Lung (tissue), 12 donors: ENCODE measurements around the gene MERTK. TPM values are rescaled to one million over a fixed set of nuclear protein-coding genes. Genes with fewer than 3 reads are reported as not detected.

Experiments used
- ATAC-seq: fragments of 200-7000 bp; cut with Tn5 transposase; one replicate; pipeline ENCODE4 v1.9.1; 2020; ENCODE audit warnings: moderate number of reproducible peaks; ENCODE audit not compliant: insufficient read depth, low FRiP score
- DNase-seq, 3 donors: peaks; one replicate each; pipeline ENCODE4 v3.0.0-alpha.2; 2013 to 2017
- H3K27ac ChIP-seq, 2 donors: one replicate each; pipeline ENCODE4 v1.5.1; 2013; ENCODE audit warnings: mild to moderate bottlenecking in 2 of 2, moderate library complexity in 2 of 2, control low read depth in 1 of 2, inconsistent platforms in 1 of 2, low read depth in 1 of 2, low read length in 1 of 2
- H3K27me3 ChIP-seq, 3 donors: one replicate each; pipeline ENCODE4 v1.5.1; 2013; ENCODE audit warnings: low read length in 2 of 3; ENCODE audit not compliant: control insufficient read depth in 3 of 3, insufficient read depth in 3 of 3
- H3K36me3 ChIP-seq, 4 donors: one replicate each; pipeline ENCODE4 v1.5.1; 2013; ENCODE audit warnings: low read length in 4 of 4, mild to moderate bottlenecking in 1 of 4, moderate library complexity in 1 of 4; ENCODE audit not compliant: control insufficient read depth in 4 of 4, insufficient read depth in 4 of 4
- H3K4me1 ChIP-seq, 5 donors: one replicate each; pipeline ENCODE4 v1.5.1; 2013; ENCODE audit warnings: low read length in 5 of 5, mild to moderate bottlenecking in 2 of 5, moderate library complexity in 1 of 5; ENCODE audit not compliant: control insufficient read depth in 5 of 5, insufficient read depth in 5 of 5
- H3K4me3 ChIP-seq: one replicate; pipeline ENCODE4 v1.5.1; 2013; ENCODE audit warnings: mild to moderate bottlenecking, control low read depth, moderate library complexity
- H3K9ac ChIP-seq, 2 donors: one replicate each; pipeline ENCODE4 v1.5.1; 2013; ENCODE audit warnings: low read length in 2 of 2, control low read depth in 1 of 2; ENCODE audit not compliant: insufficient read depth in 1 of 2
- H3K9me3 ChIP-seq, 4 donors: one replicate each; pipeline ENCODE4 v1.5.1; 2013; ENCODE audit warnings: low read length in 3 of 4, mild to moderate bottlenecking in 1 of 4, moderate library complexity in 1 of 4; ENCODE audit not compliant: control insufficient read depth in 4 of 4, insufficient read depth in 3 of 4
- WGBS, 2 donors: extraction: QIAGEN DNeasy Blood & Tissue Kit; methylation state at CpG; one replicate each; pipeline ENCODE4 v1.1.7; 2013; 5-methylcytosine and 5-hydroxymethylcytosine counted together
- polyA plus RNA-seq, 2 donors: library from polyadenylated mRNA; stranded (reverse); fragments of 200-250 nt; gene quantifications; one replicate each; pipeline ENCODE4 v1.2.1, GENCODE V29; 2013
- total RNA-seq, 2 donors: library from RNA; depleted of rRNA in 1 of 2; stranded (reverse); fragments of >200 nt in 1 of 2; gene quantifications; one replicate each; pipeline ENCODE4 v1.2.1, GENCODE V29; 2014 to 2021
- TF ChIP-seq, protein P1 (sequence below): IDR thresholded peaks from 2 replicates; pipeline ENCODE4 v1.5.1; 2012; ENCODE audit warnings: mild to moderate bottlenecking; ENCODE audit errors: control extremely low read depth, extremely low read depth
- donor health status: control.
- donor health status: control.
- donor health status: Bipolar disorder and iron deficiency.
- donor health status: healthy.
- donor health status: DM: yes; HTN: yes; CAD: no.

The MERTK gene
- total and polyA plus RNA-seq, 4 donors, result 5.5 to 33.1 (median 22.4) TPM

- no peaks in the 10 kb centered on the region for H3K36me3 ChIP-seq
- no peaks in the 10 kb centered on the region for H3K9me3 ChIP-seq
- H3K4me3 ChIP-seq, result no peak overlapping the region
- DNase-seq, result peak in 2 of 3 donors; percentile 82 to 84
- no peak overlapping the region for H3K9ac ChIP-seq
- no peak overlapping the region for H3K27ac ChIP-seq
- TF ChIP-seq, protein P1, sequence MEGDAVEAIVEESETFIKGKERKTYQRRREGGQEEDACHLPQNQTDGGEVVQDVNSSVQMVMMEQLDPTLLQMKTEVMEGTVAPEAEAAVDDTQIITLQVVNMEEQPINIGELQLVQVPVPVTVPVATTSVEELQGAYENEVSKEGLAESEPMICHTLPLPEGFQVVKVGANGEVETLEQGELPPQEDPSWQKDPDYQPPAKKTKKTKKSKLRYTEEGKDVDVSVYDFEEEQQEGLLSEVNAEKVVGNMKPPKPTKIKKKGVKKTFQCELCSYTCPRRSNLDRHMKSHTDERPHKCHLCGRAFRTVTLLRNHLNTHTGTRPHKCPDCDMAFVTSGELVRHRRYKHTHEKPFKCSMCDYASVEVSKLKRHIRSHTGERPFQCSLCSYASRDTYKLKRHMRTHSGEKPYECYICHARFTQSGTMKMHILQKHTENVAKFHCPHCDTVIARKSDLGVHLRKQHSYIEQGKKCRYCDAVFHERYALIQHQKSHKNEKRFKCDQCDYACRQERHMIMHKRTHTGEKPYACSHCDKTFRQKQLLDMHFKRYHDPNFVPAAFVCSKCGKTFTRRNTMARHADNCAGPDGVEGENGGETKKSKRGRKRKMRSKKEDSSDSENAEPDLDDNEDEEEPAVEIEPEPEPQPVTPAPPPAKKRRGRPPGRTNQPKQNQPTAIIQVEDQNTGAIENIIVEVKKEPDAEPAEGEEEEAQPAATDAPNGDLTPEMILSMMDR, result no peak
- H3K27me3 ChIP-seq, result no peaks in the 10 kb centered on the region
- peaks cover 0 to 22% (median 0%) of the 10 kb centered on the region in 5 donors for H3K4me1 ChIP-seq
- no peak for ATAC-seq
- WGBS, 2 donors, result 84% methylated on average over 5 of the region's 5 CpGs
These were observed 38.5 kb downstream of the MERTK start for GRCh38 chr2:111936881-111937280.

DNA sequence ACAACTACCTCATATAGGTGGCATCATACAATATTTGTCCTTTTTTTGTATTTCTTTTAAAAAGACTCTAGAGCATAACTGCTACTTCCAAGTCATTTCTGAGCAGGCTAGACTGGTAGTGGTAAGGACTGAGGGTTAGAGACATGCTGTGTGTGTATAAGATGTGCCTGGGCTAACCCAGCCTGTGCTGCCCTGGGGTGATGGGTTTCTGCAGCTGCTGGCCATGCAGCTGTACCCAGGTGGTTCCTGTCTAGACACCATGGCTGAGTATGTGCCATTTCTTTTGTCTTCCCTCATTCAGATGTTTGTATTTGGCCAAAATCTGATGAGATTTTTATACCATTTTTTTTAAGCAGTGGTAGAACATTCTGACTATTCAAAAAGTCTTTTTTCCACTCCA lies 40.0 kb downstream of the MERTK start:
- Histone ChIP-seq H3K4me1 (peaks cover 0 to 22% (median 0%) of the 10 kb centered on the region in 5 donors), H3K27ac (no peak overlapping the region), H3K9ac (no peak overlapping the region), H3K4me3 (no peak overlapping the region), H3K36me3 (no peaks in the 10 kb centered on the region), H3K9me3 (no peaks in the 10 kb centered on the region), H3K27me3 (no peaks in the 10 kb centered on the region)
- ATAC-seq, result no peak
- TF ChIP-seq, protein P1, result no peak
- DNase-seq, result peak in 1 of 3 donors; percentile 34

GRCh38 chr2:111940333-111941196 lies 42.2 kb downstream of the MERTK start:
- Histone ChIP-seq H3K9ac (no peak overlapping the region), H3K27me3 (no peaks in the 10 kb centered on the region), H3K36me3 (no peaks in the 10 kb centered on the region), H3K27ac (no peak overlapping the region), H3K9me3 (no peaks in the 10 kb centered on the region), H3K4me1 (peaks cover 0 to 22% (median 4%) of the 10 kb centered on the region in 5 donors), H3K4me3 (no peak overlapping the region)
- 87 to 89% methylated on average over 10 of the region's 10 CpGs for WGBS, 2 donors
- DNase-seq (no peak), ATAC-seq (no peak)
- TF ChIP-seq, protein P1, result no peak
